ENCODE data around the gene USH2A.

USH2A gene

DNA sequence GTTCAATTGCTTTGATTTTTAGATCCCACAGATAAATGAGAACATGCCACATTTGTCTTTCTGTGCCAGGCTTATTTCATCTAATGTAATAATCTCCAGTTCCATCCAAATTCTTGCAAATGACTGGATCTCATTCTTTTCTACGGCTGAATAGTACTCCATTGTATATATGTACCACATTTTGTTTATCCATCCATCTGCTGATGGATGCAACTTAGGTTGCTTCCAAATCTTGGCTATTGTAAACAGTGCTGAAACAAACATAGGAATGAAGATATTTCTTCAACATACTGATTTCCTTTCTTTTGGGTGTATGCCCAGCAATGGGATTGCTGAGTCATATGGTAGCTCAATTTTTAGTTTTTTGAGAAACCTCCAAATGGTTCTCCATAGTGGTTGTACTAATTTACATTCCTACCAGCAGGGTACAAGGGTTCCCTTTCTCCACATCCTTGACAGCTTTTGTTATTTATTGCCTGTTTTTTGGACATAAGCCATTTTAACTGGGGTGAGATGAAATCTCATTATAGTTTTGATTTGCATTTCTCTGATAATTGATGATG lies 511.8 kb downstream of the USH2A start:
- no peak for DNase-seq

DNA sequence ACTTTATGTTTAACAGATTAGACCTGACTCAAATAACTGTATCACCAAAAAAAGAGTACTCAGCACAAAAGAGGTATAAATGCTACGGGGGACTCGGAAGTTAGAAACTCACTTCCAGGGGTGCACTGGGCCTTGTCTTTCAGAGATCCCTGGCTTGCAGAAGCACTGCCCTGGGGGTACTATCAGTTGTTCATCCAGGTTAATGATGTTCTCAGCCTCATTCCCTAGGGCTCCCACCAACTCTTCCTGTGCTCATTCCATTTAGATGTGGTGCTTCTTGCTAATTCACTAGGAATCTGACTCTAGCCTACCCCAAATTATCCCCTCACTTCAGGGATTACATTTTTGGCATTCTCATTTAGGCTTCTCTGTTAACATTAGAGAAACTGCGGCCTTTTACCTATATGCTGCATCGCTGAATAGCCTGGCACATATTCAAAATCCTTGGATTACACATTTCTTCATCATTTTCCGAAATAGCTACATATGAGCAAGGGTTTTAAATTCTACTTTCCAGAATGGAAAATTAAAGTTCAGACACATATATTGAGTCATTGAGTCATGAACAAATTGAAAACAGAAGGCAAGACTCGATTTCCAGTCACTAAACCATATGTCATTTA lies 517.6 kb downstream of the USH2A start:
- DNase-seq: no peak

DNA sequence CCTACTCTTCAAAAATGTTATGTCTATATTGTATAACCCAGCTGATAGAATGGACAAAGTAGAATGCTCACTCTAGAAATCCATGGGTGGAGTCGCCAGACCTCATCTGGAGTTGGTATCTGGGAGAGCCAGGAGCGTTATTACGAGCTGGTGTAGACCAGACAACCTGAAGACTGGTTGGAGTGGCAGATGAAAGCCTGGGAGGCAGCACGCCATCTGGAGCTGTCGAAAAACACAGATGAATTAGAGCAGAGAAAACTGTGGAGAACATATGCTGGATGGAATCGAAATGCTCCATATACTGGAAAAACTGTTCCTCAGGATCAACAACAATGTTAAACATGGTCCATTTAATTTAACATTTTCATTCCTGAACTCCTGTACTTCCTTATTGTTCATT lies 522.6 kb downstream of the USH2A start:
- no peak for DNase-seq

DNA sequence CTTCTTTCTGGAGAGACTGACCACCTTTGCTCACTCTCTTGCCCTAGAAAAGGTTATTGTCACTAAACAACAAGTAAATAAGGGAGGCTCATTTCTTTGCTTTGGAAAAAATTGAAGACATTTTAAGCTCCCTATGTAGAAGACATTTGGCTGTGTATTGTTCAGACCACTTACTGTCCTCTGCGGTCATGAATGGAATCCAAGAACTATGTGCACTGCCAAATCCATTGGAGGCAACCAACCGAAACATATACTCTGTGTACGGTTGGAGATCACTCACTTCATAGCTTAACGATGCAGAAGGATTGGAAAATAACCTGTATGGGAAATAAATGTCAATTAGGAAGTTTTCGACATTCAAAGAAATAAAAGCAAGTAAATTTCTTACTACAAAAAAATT lies 523.3 kb downstream of the USH2A start:
- DNase-seq: no peak

DNA sequence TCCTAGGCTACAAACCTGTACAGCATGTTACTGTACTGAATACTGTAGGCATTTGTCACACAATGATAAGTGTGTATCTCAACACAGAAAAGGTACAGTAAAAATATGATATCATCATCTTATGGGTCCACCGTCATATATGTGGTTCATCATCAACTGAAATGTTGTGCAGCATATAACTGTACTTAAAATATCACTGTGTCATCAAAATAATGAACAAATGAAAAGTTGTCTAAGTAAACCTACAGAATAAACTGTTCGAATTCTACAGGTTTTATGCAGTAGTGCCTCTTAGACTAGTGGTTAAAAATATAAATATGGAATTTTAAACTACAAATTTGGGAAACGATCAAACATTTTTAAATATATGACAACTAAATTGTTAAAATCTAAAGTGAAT lies 527.4 kb downstream of the USH2A start:
- DNase-seq: no peak

DNA sequence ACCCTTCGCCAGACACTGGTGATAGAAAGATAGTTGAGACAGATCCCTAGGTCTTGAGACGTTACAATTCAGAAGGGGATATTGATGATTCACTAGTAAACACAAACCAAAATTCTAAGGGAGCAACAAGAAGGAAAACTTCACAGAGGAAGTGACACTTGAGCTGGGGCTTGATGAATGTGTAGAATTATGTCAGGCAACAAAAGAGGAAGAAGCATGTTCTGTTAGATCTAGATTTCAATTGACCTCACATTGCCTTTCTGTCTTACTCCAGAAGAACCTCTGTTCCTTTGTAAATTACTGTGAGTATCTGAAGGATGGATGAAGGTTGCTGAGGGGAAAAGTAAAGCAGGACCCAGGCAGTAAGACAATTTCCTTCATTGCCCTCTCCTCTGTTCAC lies 528.0 kb downstream of the USH2A start:
- no peak for DNase-seq

DNA sequence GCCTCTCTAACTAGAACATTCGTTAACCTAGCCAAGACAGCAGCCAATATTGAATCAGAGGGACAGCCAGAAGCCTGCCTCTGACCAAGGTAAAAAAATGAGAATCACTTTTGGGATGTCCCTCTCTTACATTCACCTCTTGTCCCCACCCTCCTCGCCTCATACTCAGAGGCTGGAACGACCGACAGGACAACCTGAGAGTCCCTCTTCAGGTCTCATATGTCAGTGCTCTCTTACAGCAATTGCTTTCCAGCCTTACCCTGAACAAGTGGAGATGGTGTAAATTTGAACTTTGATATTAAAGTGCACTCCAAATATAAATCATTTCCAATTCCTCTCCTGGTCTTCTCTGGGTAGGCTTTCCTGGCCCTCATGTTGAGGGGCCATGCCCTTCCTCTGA lies 528.6 kb downstream of the USH2A start:
- DNase-seq: no peak

DNA sequence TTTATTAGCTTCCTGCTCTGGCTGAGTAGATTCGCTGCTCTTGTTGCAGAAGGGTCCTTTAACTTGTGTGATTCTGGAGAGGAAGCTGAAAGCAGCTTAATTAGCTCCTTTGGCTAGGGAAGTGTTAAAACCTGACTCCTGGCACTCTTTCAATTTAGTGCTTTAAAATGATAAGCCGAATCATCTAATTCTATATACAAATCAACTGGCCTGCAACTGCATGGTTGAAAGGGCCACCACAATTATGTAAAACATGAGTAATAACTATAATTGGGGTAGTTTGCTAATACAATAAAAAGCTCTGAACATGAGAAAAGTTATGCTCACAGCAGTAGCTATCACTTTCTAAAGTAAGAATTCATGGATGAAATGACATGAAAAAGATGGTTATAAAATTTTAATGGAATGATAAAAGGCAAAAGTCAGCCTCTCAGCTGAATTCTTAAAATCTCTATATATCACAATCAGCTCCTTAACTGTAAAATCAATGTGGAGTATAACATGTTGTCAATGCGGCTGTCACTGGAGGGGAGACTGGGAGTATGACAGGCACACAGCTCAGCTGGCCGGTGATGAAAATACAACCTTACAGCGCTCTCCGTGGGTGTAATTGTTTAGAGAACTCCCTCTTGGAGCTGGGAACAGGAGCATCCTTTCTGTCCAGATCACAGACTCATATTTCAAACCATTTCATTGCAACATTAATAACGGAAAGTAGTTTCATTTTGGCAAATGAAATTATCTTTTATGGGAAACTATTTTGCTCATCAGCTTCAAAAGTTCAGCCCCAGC lies 531.8 kb downstream of the USH2A start:
- no peak for DNase-seq

DNA sequence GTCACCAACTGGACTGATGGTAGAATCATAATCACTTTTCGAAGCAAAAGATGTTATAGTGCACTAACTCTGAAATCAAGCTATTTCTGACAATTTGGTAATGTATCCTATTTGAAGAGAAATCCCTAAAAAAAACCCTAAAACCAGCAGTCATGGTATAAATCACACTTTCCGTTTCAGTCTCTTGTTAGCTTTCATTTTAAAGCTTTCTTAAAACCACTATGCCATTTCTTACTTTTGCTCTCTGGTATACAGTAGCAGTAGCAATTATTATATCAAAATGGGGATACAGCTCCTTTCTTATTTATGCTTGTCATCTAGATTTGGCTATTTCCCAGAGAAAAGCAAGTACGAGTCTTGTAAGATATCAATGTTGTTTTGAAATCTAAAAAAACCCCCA lies 532.8 kb downstream of the USH2A start:
- no peak for DNase-seq

DNA sequence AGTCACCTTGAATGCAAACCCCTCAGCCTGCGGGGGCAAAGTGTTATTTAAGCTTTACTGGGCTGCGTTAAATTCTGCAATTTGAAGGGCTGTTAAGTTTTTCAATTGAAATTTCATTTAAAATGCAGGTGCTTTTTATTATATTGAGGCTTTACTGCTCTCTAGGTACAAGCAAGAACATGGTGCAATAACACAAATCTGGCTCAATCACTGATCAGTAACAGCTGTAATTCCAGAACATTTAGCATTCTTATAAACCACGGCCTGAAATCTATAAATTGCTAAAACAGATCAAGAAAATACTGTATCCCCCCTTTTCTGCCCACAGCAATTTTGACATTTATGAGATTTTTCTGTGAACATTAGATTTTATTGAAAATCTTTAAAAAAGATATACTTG lies 533.4 kb downstream of the USH2A start:
- DNase-seq: no peak

DNA sequence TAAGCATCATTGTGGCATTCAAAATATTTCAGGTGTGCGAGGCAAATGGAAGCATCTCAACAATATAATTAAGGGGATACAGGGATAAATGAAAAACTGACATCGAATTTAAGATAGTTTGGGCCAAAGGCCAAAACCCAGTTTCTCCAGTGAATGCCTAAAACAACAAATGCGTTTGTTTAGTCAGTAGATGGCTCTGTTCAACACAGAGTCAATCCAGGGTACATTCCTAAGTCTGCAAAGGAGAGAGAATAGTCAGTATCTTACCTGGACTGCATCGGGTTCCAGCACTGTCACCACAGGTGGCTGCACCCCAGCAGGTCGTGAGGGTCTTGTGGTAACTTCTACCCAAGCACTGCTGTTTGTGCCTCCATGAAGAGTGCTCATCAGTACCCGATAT lies 535.1 kb downstream of the USH2A start:
- no peak for DNase-seq

DNA sequence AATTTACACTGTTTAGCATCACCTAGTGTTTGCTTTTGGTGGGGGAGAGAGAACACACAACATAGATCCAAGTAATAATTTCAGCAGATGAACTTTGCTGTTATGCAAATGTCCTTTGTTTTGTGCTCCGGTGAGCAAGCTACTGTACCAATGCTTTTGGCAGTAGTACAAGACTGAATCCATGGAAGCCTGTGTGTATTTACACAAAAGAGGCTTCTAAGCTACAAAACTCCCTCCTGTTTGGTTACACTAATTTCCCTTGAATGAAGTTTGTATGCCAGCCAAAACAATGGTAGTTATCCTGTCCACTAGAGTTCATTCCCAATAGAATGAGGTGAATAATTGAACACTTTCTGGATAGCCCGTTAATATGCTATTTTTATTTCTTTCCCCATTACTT lies 535.6 kb downstream of the USH2A start:
- DNase-seq: no peak

DNA sequence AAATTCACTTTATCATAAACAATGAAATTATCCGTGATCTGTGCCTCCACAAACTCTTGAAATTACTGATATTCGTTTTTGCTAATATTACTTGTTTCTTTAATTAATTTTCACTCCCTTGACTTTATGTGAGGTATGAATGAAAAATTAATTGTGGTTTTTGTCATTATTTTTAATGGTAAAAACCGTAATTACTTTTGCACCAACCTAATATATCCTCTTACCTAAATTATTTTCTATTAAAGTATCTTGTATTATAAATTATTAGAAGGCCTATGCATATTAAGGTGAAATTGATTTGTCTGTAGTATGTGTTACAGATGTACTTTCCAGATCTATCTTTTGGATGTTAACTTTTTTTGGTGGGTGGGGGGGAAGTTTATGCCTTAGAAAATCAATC lies 540.2 kb downstream of the USH2A start:
- no peak for DNase-seq

DNA sequence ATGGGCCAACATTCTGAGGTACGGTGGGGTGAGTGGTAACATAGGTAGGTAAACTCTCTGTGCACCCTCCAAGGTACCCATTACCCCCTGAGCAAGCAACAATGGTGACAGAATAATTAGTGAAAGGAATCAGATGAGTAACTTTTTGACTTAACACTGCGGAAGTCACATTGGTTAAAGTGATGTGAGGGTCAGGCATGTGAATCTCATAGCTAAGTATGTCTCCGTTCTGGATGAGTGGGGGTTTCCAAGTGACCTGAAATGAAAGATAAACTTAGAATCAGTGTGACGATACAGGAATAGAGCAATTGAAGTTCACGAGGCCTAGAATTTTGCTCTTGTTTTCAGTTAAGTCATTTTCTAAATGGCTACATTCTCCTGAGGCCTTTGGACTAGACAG lies 544.4 kb downstream of the USH2A start:
- no peak for DNase-seq

DNA sequence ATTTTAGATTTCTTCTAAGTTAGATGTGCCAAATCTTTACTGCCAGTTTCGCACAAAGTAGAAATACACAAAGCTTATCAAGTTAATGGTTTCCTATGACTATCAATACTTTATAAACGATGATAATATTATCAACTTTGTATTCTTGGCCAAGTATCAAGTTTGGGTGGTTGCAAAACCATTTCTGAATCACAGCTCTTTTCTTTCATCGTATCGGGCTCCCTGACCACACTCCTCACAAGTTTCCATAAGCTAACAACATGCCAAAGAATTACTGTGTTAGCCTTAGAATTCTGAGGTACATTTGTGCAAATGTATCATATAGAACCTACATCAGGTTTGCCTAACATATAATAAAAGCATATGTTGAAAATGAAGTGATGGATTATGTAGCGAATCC lies 545.1 kb downstream of the USH2A start:
- DNase-seq: no peak

DNA sequence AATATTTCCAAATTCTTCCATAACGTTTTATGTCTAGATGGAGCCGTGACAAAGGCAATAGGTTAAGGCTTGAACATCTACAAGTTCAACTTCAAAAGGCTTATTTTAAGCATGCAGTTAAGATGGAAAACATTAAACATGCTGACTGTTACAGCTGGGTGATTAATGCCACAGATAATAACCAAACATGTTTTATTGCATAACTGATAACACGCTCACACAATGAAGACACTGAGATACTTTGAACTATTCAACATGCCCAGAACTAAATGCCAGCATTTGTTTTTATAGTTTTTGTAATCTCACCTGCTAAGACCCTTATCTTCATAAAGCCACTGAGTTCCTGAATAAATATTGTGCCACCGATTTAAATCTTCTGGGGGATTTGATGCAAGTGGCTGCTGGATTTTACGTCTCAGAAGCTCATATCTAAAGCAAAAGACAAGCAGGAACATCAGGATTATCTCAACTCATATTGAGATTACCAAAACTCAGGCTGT lies 545.7 kb downstream of the USH2A start:
- DNase-seq: no peak

DNA sequence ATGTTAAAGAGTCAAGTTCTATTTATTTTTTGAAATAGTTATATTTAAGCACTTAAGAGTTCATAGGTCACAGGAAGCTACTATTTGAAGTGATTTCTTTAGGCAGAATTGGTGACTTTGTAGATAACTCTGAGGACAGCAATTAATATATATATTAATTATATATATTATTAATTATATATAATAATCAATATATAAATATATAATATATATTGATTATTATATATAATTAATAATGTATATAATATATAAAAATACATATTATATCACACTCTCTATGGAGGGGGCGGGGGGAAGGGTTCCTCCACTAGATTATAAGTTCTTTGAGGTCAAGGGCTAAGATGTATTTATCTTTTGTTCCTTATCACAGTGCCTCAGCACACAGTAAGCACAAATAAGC lies 547.5 kb downstream of the USH2A start:
- no peak for DNase-seq

DNA sequence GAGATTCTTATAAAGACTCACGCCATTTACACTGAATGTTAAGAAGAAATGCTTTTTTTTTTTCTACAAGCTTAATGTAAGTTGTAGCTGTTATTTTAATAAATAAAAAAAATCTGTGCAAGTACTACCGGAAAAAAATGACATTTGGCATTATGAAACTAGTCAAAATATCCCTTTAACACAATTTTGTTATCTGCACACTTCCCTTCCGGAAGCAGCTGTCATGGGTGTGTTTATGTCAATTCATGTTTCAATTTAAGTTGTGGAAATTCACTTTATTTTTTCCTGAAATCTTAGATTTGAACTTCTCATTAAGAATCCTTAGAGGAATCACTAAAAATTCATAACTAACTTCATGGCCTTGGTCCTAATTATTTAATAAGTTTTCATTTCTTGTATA lies 548.0 kb downstream of the USH2A start:
- no peak for DNase-seq

DNA sequence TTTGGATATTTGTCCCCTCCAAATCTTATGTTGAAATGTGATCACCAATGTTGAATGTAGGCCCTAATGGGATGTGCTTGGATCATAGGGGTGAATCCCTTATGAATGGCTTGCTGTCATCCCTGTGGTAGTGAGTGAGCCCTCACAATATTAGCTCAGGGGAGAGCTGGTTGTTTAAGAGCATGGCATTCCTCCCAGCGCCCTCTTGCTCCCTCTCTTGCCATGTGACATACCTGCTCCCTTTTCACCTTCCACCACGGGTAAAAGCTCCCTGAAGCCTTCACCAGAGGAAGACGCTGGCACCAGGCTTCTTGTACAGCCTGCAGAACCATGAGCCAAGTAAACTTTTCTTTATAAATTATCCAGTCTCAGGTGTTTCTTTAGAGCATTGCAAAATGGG lies 550.6 kb downstream of the USH2A start:
- DNase-seq: no peak

DNA sequence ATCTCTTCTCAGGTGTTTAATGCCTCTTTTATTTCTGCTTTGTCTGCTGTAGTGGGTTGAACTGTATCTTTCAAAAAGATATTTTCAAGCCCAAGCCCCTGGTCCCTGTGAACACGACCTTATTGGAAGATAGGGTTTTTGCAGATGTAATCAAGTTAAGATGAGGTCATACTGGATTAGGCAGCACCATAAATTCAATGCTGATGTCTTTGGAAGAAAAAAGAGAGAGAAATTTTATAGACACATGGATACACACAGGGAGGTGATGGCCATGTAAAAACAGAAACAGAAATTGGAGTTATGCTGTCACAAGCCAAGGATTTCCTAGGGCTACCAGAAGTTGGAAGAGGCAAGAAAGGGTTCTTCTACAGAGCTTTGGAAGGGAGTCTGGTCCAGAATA lies 554.7 kb downstream of the USH2A start:
- DNase-seq: no peak

DNA sequence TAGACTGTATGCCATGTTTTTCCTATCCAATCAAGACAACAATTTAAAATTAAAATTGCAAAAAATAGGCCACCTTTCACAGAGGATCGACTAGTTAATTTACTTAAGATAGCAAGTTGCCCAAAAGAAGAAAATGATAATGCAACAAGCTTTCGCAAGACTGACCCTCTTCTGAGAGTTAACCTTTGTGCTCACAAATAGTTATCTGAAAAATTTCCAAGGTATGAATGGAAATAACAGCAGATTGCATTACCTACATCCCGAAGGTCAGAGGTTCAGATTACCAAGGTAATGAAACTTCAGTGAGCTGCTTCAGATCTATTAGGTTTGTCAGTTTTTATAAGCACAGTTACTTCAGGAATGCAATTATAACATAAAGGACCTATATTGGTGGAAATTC lies 558.2 kb downstream of the USH2A start:
- no peak for DNase-seq

DNA sequence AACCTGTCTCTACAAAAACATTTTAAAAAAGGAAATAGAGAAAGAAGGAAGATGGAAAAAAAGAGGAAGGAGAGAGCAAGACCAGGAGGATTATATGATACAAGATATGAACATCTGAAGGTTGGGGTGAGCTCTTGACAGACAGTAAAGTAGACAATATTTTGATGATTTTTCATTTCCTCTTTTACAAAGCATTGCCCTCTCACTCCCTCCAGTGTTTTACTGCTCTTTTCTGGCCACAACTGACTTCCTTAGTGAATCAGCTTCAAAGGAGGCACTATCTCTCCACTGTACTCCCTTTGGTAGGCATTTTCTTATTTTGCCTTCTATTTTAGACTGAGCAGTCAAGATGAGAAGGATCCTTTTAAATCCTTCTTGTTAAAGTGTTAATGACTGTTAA lies 559.5 kb downstream of the USH2A start:
- DNase-seq: no peak

DNA sequence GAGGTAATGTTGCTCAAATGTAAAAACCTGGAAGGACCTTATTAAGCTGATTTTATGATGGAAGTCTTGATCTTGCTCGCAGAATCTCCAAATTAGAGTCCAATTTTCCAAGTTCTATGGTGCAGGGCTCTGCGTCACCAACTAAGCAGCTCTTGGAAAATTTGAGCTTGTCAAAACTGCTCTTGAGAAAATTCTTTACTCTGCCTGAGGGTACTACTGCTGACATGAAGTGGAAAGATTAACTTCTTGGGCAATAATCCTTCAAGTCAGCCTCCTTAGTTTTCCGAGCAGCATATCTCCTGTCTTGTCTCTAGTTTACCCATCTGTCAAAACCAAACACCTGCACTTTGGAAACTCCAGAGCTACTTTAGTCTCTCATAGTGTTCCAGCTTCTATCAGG lies 562.4 kb downstream of the USH2A start:
- DNase-seq: no peak

DNA sequence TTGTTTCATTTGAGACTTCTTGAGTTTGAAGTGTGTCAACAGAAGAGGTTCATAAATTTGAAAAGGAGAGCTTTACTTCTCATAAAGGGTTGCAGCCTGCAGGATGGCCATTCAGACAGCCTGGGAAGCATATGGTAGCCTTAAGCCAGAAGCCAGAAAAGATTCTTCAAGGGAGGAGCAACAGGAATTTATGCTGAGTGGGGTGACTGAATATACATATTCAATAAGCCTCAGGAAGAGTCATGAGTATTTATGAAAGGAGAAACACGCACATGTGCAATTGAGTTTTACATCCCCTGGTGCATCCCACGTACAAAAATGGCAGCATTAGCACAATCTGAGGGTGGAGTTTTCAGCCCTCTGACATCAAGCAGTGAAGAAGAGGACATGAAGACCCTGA lies 565.9 kb downstream of the USH2A start:
- no peak for DNase-seq

All from right kidney (tissue), 1 donor.